HG02623 (cell line): ENCODE measurements around the gene TNFSF12.

Source experiments
- ATAC-seq: cut with Tn5 transposase; IDR thresholded peaks from one replicate; pipeline ENCODE4 v1.9.1; 2021; ENCODE audit warnings: moderate library complexity; ENCODE audit not compliant: unreplicated experiment

The TNFSF12 gene

DNA sequence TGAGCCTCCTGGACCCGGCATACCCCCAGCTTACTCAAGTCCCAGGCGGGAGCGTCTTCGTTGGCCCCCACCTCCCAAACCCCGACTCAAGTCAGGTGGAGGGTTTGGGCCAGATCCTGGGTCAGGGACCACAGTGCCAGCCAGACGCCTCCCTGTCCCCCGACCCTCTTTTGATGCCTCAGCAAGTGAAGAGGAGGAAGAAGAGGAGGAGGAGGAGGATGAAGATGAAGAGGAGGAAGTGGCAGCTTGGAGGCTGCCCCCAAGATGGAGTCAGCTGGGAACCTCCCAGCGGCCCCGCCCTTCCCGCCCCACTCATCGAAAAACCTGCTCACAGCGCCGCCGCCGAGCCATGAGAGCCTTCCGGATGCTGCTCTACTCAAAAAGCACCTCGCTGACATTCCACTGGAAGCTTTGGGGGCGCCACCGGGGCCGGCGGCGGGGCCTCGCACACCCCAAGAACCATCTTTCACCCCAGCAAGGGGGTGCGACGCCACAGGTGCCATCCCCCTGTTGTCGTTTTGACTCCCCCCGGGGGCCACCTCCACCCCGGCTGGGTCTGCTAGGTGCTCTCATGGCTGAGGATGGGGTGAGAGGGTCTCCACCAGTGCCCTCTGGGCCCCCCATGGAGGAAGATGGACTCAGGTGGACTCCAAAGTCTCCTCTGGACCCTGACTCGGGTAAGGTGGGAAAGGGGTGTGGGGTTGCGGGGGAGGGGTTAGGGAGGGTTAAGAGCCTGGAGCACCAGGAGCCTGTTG, 14.4 kb downstream of the TNFSF12 start:
- no peak for ATAC-seq

DNA sequence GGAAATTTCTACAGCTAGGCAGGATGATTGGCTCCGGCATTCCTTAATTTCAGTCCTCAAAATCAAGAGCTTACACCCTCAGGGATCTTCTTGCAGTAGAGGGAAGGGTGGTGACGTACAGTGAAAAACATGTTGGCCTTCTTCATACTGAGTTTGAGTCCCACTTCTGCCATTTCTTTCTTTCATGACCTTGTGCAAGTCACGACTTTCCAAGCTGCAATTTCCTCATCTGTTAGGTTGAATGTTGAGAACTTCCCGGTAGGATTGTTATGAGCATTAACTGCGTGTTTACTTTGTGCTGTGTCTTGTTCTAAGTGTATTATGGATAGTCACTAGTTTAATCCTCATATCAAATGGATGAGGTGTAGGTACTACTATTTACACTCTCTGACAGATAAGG, 20.7 kb downstream of the TNFSF12 start:
- ATAC-seq: no peak

DNA sequence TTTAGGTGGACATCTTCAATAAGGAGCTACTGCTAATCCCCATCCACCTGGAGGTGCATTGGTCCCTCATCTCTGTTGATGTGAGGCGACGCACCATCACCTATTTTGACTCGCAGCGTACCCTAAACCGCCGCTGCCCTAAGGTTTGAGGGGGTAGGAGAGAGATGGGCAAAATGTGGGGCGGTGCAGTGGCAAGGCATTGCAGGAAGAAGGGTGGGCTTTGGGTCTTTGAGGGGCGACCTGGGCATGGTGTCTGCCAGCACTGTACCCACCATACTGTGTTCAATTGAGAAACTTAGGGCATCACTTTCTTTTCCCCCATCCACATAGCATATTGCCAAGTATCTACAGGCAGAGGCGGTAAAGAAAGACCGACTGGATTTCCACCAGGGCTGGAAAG, 21.5 kb downstream of the TNFSF12 start:
- ATAC-seq: no peak

DNA sequence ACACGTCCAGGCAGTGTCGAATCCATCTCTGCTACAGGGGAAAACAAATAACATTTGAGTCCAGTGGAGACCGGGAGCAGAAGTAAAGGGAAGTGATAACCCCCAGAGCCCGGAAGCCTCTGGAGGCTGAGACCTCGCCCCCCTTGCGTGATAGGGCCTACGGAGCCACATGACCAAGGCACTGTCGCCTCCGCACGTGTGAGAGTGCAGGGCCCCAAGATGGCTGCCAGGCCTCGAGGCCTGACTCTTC, 23.4 kb downstream of the TNFSF12 start:
- no peak for ATAC-seq

DNA sequence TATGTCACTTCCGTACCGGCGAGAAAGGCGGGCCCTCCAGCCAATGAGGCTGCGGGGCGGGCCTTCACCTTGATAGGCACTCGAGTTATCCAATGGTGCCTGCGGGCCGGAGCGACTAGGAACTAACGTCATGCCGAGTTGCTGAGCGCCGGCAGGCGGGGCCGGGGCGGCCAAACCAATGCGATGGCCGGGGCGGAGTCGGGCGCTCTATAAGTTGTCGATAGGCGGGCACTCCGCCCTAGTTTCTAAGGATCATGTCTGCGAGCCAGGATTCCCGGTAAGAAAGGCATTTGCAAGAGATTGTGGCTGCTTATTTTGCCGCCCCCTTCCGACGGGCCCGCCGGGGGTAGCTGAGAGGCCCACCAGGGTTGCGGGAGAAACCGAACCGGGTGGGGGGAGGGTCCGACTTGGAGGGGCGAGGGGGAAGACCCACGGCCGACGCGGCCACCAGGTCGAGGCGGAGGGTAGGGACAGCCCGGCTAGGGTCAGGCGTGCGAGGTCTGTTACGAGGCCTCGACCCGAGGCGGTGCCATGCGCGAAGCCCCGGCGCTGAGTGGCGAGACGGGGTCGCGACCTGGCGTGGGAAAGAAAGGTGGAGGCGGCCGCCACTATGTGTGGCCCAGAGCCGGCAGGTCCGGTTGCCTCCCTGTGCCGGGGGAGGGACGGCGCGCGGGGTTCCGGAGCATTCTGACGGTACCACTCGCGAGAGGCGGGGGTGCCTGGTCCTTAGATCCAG, 23.9 kb downstream of the TNFSF12 start:
- ATAC-seq: peak; percentile 85

DNA sequence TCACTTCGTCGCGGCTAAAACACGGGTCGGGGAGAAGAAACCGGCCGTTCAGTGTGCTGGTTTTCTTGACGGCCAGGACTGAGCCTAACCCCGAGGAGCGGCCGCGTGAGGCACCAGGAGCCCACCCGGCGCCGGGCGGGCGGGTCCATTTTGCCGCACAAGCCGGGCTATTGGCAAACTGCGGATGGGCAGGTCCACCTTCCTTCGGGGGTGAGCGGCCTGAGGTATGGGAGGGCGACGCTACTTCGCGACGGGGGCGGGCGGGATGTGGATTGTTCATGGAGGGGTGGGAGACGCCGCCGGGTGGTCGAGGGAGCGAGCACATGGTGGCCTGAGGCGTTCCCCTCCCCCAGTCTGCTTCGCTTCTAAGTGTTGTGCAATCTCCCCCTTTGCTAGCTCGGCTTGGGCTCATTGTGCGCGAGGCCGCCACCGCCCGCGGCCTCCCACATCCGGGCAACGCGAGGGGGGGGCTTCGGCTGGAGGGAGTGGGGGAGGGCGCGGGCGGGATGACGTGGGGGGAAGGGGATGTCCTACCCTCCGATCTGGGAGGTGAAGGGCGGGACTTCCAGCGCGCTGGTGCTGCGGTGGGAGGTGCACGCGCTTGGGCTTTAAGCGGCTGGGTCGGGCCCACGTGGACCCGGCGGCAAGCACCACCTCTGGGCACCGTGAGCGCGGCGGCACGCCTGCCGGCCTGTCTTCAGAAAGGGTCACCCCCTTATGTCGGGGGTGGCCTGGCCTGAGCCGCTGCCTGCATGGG, 24.6 kb downstream of the TNFSF12 start:
- no peak for ATAC-seq

DNA sequence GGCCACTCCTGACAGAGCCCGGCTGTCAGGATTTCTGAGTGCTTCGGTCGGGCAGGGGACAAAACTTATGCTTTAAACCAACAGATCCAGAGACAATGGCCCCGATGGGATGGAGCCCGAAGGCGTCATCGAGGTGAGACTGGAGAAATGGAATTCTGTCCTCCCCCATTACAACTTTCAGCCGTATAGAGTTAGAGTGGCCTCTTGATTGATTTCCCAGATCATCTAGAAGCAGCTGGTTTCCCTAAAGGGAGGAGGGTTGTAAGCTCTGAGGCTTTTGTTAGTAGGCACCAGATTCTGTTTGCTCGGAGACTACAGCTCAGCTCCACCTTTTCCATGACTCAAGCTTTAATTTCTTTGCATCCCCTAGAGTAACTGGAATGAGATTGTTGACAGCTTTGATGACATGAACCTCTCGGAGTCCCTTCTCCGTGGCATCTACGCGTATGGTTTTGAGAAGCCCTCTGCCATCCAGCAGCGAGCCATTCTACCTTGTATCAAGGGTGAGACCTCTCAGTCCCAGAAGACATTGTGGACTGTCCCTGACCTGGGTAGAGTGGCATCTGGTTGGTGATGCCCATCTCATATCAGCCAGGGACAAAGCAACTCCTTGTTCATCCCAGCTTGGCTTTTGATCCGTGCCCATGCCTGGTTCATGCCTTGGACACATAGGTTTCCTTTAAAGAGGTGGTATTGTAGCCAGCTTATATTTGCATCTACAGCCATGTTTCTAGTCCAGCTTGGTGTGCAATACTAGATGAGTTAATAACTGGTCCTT, 25.5 kb downstream of the TNFSF12 start:
- no peak for ATAC-seq

DNA sequence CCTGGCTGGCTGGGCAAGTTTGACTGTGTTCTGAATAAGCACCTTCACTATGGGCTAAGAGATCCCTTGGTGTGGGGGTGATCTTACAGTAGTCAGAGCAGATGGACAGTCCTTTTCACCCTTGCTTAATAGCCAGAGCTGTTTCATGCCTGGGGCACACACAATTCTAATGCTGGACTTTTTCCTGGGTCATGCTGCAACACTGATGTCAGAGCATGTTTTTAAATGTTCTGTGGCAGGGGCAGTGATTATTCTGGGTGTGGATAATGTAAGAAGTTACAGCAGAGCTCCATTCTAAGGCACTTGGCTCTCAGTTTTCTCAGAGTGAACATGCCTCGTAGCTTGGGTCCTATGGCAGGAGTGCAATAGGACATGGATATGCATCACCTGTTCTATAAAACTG, 26.6 kb downstream of the TNFSF12 start:
- ATAC-seq: no peak

DNA sequence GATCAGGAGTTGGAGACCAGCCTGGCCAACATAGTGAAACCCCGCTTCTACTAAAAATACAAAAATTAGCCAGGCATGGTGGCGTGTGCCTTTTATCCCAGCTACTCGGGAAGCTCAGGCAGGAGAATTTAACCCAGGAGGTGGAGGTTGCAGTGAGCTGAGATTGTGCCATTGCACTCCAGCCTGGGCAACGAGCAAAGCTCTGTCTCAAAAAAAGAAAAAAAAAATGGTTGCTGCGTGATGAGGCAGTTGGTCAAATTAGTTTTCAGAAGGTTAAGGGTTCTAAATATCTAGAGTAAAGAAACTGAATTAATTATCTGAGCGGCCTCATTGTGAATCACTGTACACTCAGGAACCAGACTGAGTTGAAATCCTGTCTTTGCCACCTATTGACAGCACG, 27.1 kb downstream of the TNFSF12 start:
- no peak for ATAC-seq

DNA sequence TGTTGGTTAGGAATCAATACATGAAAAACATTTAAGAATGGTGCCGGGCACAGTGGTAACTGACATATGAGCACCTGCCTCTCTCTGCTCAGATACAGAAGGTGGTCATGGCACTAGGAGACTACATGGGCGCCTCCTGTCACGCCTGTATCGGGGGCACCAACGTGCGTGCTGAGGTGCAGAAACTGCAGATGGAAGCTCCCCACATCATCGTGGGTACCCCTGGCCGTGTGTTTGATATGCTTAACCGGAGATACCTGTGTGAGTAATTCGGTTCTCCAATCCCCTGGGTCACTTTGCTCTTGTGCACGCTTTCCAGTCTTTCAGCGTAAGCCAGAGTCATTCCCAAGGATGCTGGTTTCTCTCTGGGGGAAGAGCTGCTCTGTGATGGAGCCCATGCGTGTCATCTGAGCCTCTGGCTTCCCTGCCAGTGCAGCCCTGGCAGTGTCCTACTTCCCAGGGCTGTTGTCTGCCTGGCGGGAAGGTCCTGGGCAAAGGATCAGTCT, 27.6 kb downstream of the TNFSF12 start:
- ATAC-seq: no peak

DNA sequence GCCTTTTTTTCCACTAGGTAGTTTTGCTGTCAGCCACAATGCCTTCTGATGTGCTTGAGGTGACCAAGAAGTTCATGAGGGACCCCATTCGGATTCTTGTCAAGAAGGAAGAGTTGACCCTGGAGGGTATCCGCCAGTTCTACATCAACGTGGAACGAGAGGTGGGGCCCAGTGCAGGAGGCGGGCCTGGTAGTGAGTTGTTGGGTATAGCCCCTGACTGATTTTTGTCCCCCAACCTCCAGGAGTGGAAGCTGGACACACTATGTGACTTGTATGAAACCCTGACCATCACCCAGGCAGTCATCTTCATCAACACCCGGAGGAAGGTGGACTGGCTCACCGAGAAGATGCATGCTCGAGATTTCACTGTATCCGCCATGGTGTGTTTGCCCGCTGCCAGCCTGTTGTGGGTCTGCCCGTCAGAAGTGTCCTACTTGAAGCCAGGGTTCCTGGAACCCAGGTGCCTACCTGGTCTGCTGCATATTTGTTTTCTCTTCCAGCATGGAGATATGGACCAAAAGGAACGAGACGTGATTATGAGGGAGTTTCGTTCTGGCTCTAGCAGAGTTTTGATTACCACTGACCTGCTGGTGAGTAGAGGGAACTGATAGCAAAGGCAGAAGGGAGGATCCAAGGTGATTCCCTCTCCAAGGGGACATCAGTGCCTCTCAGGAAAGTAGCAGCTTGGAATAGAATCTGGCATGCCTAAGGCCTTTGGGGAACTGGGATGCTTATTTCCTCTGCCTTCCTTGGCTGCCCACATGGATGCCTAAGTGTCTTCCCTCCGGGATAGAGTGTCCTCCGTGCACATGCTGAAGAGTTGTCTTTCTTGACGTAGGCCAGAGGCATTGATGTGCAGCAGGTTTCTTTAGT, 28.7 kb downstream of the TNFSF12 start:
- ATAC-seq: no peak

DNA sequence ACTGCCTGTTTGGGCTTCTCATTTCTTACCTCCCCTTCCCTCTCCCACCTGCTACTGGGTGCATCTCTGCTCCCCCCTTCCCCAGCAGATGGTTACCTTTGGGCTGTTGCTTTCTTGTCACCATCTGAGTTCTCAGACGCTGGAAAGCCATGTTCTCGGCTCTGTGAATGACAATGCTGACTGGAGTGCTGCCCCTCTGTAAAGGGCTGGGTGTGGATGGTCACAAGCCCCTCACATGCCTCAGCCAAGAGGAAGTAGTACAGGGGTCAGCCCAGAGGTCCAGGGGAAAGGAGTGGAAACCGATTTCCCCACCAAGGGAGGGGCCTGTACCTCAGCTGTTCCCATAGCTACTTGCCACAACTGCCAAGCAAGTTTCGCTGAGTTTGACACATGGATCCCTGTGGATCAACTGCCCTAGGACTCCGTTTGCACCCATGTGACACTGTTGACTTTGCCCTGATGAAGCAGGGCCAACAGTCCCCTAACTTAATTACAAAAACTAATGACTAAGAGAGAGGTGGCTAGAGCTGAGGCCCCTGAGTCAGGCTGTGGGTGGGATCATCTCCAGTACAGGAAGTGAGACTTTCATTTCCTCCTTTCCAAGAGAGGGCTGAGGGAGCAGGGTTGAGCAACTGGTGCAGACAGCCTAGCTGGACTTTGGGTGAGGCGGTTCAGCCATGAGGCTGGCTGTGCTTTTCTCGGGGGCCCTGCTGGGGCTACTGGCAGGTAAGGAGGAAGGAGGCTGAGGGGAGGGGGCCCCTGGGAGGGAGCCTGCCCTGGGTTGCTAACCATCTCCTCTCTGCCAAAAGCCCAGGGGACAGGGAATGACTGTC, 30.4 kb downstream of the TNFSF12 start, which contains the start of gene CD68:
TSS of gene CD68 (plus strand) at position 638 of the 833 bp plus-strand sequence. CDS start at position 678, 40 bp downstream.
- no peak for ATAC-seq

DNA sequence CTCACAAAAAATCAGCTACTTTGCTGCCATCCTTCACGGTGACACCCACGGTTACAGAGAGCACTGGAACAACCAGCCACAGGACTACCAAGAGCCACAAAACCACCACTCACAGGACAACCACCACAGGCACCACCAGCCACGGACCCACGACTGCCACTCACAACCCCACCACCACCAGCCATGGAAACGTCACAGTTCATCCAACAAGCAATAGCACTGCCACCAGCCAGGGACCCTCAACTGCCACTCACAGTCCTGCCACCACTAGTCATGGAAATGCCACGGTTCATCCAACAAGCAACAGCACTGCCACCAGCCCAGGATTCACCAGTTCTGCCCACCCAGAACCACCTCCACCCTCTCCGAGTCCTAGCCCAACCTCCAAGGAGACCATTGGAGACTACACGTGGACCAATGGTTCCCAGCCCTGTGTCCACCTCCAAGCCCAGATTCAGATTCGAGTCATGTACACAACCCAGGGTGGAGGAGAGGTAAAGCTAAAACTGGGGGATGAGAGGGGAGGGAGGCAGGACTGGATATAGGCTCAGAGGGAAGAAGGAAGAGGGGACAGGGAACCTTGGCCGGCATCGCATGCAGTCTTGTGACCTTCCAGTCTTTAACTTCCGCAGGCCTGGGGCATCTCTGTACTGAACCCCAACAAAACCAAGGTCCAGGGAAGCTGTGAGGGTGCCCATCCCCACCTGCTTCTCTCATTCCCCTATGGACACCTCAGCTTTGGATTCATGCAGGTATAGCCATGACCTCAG, 31.2 kb downstream of the TNFSF12 start:
- no peak for ATAC-seq

DNA sequence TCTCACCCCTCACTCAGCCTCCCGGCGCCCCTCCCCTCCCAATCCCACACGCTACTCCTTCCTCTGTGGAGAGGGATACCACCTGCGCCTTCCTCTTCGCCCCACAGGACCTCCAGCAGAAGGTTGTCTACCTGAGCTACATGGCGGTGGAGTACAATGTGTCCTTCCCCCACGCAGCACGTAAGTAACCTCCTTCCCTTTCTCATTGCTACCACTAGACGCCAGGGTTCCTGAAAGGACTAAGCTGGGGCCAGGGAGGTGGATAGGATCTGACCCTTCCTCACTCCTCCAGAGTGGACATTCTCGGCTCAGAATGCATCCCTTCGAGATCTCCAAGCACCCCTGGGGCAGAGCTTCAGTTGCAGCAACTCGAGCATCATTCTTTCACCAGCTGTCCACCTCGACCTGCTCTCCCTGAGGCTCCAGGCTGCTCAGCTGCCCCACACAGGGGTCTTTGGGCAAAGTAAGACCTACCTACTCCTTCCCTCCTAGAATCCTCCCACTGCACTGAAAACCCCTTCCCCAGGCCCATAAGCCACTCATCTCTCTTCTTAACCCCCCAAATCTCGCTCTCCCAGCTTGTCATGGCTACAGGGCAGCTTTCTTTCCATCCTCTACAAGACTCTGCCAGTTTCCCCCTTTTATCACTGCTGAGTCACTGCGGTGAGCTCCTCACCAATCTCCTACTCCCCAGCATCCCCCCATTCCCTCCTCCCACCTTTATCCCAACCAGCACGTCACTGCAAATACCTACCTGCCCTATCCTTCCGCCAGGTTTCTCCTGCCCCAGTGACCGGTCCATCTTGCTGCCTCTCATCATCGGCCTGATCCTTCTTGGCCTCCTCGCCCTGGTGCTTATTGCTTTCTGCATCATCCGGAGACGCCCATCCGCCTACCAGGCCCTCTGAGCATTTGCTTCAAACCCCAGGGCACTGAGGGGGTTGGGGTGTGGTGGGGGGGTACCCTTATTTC, 32.0 kb downstream of the TNFSF12 start:
- no peak for ATAC-seq

DNA sequence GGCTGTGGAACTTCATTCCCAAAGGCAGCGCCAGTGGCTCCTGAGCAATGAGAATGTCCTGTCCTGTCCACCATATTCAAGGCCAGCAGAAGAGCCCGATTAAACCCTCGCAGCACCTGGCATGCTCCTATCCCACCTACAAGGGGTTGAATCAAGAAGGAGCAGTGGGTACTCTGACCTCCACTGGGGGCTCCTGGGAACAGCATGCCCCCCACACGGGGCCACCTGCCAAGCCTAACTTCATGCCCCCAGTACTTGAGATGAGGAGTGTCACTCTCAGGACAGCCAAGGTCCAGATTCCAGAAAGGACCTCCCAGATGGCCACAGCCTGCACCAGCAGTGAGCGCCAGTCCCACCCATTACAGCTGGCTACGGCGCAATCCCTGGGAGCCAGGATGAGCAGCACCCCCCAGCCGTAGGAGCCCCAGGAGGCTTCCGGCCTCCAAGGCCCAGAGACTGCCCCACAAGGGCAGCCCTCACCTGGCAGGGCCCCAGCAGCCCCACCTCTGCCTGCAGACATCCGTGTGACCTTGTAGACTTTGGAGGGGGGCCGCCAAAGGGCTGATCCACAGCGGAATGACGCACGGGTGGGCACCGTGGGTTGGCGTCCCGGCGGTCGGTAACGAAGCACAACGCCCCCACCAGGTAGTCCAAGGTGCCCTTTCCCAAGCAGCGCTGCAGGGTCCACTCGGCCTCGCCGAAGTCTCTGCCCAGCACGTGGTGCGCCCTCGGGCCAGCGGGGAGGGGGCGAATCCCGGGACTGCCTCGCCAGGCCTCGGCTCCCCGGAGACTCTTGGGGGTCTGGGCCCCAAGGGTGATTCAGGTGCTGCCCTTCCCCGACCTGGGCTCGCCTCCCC, 33.8 kb downstream of the TNFSF12 start:
- ATAC-seq: no peak
